Measurements from ENCODE around the gene CLMN. TPM values are rescaled to one million over a fixed set of nuclear protein-coding genes. Genes with fewer than 3 reads are reported as not detected.
A peak's percentile ranks its signal among the peaks of the same experiment; 100 is the strongest.

CLMN gene
- total RNA-seq, 1 donor from 2014 or later = 3.9 TPM

DNA sequence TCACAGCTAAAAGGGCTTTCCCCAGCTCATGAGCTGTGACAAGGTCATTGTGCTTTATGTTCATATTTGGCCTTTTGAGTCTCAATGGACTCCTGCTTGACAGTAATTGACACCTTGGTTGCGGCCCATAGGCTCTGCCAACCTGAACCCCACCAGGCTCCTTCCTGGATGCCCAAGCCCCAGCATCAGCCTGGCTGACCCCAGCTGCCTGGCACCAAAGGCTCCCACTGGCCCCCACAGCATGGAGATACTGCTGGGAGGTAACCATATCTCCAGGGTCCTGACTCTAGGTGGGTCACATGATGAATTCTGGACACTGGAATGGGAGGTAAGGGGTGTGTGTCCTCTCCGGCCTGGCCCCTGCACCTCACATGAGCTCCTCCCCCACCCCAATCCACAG lies 50.2 kb downstream of the CLMN start:
- FAIRE-seq = no peak

DNA sequence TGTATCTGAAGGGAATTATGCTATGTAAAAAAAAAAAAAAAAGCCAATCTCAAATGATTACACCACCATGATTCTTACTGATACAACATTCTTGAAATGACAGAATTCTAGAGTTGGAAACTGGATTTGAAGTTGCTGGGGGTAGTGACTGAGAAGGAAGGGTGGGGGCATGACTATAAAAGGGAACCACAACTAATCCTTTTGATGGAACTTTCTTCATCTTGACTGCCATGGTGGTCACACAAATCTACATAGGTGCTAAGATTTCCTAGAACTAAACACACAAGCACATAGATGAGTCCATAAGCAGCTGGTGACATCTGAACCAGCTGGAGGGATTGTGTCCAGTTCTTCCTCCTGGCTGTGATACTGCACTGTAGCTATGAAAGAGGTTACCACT lies 51.4 kb downstream of the CLMN start:
- DNase-seq (ENCODE audit: low read depth) (no peak), FAIRE-seq (no peak)
- Histone ChIP-seq H3K36me3 (ENCODE audit: control insufficient read depth, insufficient read depth, low read length) (no peaks in the 10 kb centered on the region), H3K27me3 (ENCODE audit: control insufficient read depth, insufficient read depth, low read length) (no peaks in the 10 kb centered on the region), H3K4me3 (ENCODE audit: low read depth, low read length) (no peak overlapping the region)
- TF ChIP-seq, protein P1, sequence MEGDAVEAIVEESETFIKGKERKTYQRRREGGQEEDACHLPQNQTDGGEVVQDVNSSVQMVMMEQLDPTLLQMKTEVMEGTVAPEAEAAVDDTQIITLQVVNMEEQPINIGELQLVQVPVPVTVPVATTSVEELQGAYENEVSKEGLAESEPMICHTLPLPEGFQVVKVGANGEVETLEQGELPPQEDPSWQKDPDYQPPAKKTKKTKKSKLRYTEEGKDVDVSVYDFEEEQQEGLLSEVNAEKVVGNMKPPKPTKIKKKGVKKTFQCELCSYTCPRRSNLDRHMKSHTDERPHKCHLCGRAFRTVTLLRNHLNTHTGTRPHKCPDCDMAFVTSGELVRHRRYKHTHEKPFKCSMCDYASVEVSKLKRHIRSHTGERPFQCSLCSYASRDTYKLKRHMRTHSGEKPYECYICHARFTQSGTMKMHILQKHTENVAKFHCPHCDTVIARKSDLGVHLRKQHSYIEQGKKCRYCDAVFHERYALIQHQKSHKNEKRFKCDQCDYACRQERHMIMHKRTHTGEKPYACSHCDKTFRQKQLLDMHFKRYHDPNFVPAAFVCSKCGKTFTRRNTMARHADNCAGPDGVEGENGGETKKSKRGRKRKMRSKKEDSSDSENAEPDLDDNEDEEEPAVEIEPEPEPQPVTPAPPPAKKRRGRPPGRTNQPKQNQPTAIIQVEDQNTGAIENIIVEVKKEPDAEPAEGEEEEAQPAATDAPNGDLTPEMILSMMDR (IDR thresholded peaks at IDR 0.05; ENCODE audit: insufficient read depth, low read length, severe bottlenecking) = no peak

More for the DNA sequence above, 50.2 kb downstream of the CLMN start:
- TF ChIP-seq, protein P1 (IDR thresholded peaks at IDR 0.05; ENCODE audit: insufficient read depth, low read length, severe bottlenecking) = no peak
- H3K4me3 ChIP-seq (ENCODE audit: low read depth, low read length) = no peak overlapping the region
- DNase-seq (ENCODE audit: low read depth) = no peak
- no peaks in the 10 kb centered on the region for H3K36me3 ChIP-seq (ENCODE audit: control insufficient read depth, insufficient read depth, low read length)
- no peaks in the 10 kb centered on the region for H3K27me3 ChIP-seq (ENCODE audit: control insufficient read depth, insufficient read depth, low read length)

DNA sequence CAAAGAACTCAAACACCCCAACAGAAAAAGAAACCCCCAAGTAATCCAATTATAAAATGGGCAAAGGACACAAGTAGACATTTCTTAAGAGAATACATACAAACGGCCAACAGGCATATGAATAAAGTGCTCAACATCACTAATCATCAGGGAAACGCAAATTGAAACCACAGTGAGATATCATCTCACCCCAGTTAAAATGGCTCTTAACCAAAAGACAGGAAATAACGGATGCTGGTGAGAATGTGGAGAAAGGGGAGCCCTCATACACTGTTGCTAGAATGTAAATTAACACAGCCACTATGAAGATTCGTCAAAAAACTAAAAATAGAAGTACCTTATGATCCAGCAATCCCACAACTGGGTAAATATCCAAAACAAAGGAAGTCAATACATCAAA lies 52.4 kb downstream of the CLMN start:
- no peak for DNase-seq (ENCODE audit: low read depth)
- Histone ChIP-seq H3K27me3 (ENCODE audit: control insufficient read depth, insufficient read depth, low read length) (no peaks in the 10 kb centered on the region), H3K36me3 (ENCODE audit: control insufficient read depth, insufficient read depth, low read length) (no peaks in the 10 kb centered on the region), H3K4me3 (ENCODE audit: low read depth, low read length) (no peak overlapping the region)
- FAIRE-seq = no peak
- TF ChIP-seq, protein P1 (IDR thresholded peaks at IDR 0.05; ENCODE audit: insufficient read depth, low read length, severe bottlenecking) = no peak

DNA sequence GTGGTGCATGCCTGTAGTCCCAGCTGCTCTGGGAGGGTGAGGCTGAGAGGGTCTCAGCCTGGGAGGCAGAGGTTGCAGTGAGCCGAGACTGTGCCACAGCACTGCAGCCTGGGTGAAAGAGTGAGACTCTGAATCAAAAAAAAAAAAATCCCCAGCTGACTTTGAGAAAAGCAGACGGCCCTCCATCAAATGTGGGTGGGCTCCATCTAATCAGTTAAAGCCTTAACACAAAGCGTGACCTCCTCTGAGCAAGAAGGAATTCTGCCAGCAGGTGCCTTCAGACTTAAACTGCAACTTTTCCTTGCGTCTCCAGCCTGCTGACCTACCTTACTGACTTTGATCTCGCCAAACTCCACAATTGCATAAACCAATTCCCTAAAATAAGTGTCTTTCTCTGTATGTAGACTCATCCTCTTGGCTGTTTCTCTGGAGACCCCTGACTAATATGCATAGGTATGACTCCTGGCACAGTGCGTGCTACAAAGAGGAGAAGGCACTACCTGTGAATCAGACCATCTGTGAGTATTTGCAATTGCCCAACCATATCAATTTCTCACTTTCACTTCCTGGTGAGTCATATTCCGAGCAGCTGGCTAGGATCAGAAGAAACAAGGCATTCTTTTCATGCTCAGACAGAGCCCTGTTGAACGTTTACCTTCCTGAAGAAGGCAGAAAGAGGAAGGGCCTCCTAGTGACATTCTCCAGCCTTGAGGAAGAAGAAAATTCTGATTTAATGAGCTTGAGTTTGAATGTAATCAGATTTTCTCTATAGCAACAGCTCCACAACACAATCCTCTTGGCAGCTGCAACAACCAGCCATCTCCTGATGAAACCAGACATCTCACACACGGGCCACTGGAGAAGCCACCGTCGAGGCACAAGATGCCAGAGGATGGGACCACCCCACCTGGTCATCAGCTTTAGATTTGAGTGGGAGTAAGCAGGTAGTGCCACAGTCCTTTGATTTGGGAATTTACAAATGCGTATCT lies 54.3 kb downstream of the CLMN start:
- no peaks in the 10 kb centered on the region for H3K36me3 ChIP-seq (ENCODE audit: control insufficient read depth, insufficient read depth, low read length)
- FAIRE-seq (peak; percentile 91), DNase-seq (ENCODE audit: low read depth) (peak; percentile 100)
- no peak overlapping the region for H3K4me3 ChIP-seq (ENCODE audit: low read depth, low read length)
- no peaks in the 10 kb centered on the region for H3K27me3 ChIP-seq (ENCODE audit: control insufficient read depth, insufficient read depth, low read length)
- TF ChIP-seq, protein P1 (IDR thresholded peaks at IDR 0.05; ENCODE audit: insufficient read depth, low read length, severe bottlenecking) = no peak

DNA sequence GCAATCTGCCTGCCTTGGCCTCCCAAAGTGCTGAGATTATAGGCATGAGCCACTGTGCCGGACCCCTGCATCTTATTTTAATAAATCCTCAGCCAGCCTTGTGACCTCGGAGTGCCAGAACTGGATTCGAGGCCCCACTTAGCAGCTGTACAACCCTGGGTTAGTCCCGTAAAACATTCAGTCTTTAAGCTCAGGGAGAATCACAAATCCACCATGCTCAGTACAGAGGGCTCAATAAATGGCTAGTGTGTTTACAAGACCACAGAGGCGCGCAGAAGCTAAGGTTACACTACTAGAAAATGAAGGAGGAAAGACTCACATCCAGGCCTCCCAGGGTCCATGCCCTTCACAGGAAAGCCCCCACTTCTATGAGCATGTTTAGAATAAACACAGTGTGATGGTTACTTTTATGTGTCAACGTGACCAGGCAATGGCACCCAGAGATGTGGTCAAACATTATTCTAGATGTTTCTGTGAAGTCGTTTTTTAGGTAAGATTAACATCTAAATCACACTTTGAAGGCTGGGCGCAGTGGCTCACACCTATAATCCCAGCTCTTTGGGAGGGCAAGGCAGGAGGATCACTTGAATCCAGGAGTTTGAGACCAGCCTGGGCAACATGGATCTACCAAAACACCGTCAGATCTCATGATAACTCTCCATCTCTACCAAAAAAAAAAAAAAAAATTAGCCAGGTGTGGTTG lies 55.3 kb downstream of the CLMN start:
- H3K4me3 ChIP-seq (ENCODE audit: low read depth, low read length) = no peak overlapping the region
- no peak for DNase-seq (ENCODE audit: low read depth)
- H3K27me3 ChIP-seq (ENCODE audit: control insufficient read depth, insufficient read depth, low read length) = no peaks in the 10 kb centered on the region
- TF ChIP-seq, protein P1 (IDR thresholded peaks at IDR 0.05; ENCODE audit: insufficient read depth, low read length, severe bottlenecking) = no peak
- no peaks in the 10 kb centered on the region for H3K36me3 ChIP-seq (ENCODE audit: control insufficient read depth, insufficient read depth, low read length)
- FAIRE-seq = no peak
